Kidney (tissue), 14 donors: ENCODE data around the gene USP49. TPM values are rescaled to one million over a fixed set of nuclear protein-coding genes. Genes with fewer than 3 reads are reported as not detected.

Experiments
- DNase-seq, 5 donors: peaks; one replicate each; pipeline ENCODE4 v3.0.0-alpha.2; 2013 to 2020
- FAIRE-seq: peaks from 2 replicates; lab custom pipeline; 2012; peaks lifted over from hg19 to GRCh38; lab: Jason Lieb, UNC
- H3K27ac ChIP-seq, 2 donors: one replicate each; pipeline ENCODE4 v1.7.0; 2013; ENCODE audit warnings: low read depth in 2 of 2, low read length in 2 of 2, inconsistent platforms in 1 of 2
- H3K27me3 ChIP-seq: one replicate; pipeline ENCODE4 v1.7.1; 2013; ENCODE audit warnings: low read length, inconsistent platforms; ENCODE audit not compliant: control insufficient read depth, insufficient read depth
- H3K36me3 ChIP-seq, 3 donors: one replicate each; pipeline versions ENCODE4 v1.7.0 to v1.7.1; 2013; ENCODE audit warnings: low read length in 3 of 3, control low read depth in 1 of 3, inconsistent platforms in 1 of 3; ENCODE audit not compliant: insufficient read depth in 3 of 3, control insufficient read depth in 2 of 3
- H3K4me1 ChIP-seq, 3 donors: one replicate each; pipeline versions ENCODE4 v1.7.0 to v1.7.1; 2013; ENCODE audit warnings: low read length in 3 of 3, inconsistent platforms in 1 of 3, low read depth in 1 of 3; ENCODE audit not compliant: control insufficient read depth in 2 of 3, insufficient read depth in 2 of 3
- H3K4me3 ChIP-seq, 3 donors: one replicate each; pipeline versions ENCODE4 v1.7.0 to v1.8.1; 2013; ENCODE audit warnings: low read length in 3 of 3, control low read depth in 1 of 3, inconsistent platforms in 1 of 3
- H3K9ac ChIP-seq, 3 donors: one replicate each; pipeline versions ENCODE4 v1.7.0 to v1.7.1; 2013; ENCODE audit warnings: low read length in 3 of 3, control low read depth in 1 of 3, inconsistent platforms in 1 of 3
- H3K9me3 ChIP-seq, 3 donors: one replicate each; pipeline versions ENCODE4 v1.7.0 to v1.7.1; 2013; ENCODE audit warnings: low read length in 3 of 3, control low read depth in 1 of 3, inconsistent platforms in 1 of 3; ENCODE audit not compliant: control insufficient read depth in 2 of 3, insufficient read depth in 1 of 3
- CTCF ChIP-seq: IDR thresholded peaks from 3 replicates; pipeline ENCODE4 v1.5.1; 2012; ENCODE audit warnings: mild to moderate bottlenecking, moderate library complexity, borderline replicate concordance; ENCODE audit not compliant: insufficient read depth; ENCODE audit errors: extremely low read depth
- intact Hi-C: fragments of 100-400 bp; cut with DNase I; formaldehyde crosslinking; loops from one replicate; pipeline ENCODE4 v1.11.1; 2022
- polyA plus RNA-seq: library from polyadenylated mRNA; stranded (reverse); fragments of 350-450 nt; fragmentation: Illumina TruSeq; extraction: RNeasy Lipid Tissue Mini Kit (QIAGEN cat#74804); gene quantifications from one replicate; pipeline ENCODE4 v1.2.3, GENCODE V29; 2014; ENCODE audit warnings: low read depth, low replicate concordance; ENCODE audit not compliant: insufficient read depth
- total RNA-seq: library from RNA; stranded (reverse); fragmentation: NEBNext Ultra II Directional; extraction: Animal tissue kit (Norgen Biotek cat#: 25700); gene quantifications from one replicate; pipeline ENCODE4 v1.2.1, GENCODE V29; 2021
- donor health status: control.
- donor health status: control.
- donor health status: control.
- donor health status: control.
- donor health status: control.
- donor health status: DM: yes; HTN: yes; CAD: no.
- donor health status: Normal renal cell carcinoma (clear cell type).

USP49 gene
- total and polyA plus RNA-seq, 2 donors from 2014 or later, result 1.1 to 3.4 TPM

GRCh38 chr6:41791984-41792383, 103.2 kb downstream of the USP49 start:
- Histone ChIP-seq H3K9ac (no peak overlapping the region), H3K4me3 (no peak overlapping the region), H3K9me3 (no peaks in the 10 kb centered on the region), H3K36me3 (peaks cover 2 to 33% (median 10%) of the 10 kb centered on the region in 3 donors), H3K27me3 (no peaks in the 10 kb centered on the region), H3K27ac (no peak overlapping the region), H3K4me1 (no peaks in the 10 kb centered on the region)
- intact Hi-C loops, result no loop called here
- TF ChIP-seq CTCF, result no peak
- DNase-seq (no peak), FAIRE-seq (no peak)

- DNase-seq (no peak), FAIRE-seq (no peak)
- H3K9me3 ChIP-seq, result no peaks in the 10 kb centered on the region
- H3K4me1 ChIP-seq, result no peaks in the 10 kb centered on the region
- intact Hi-C loops, result no loop called here
- H3K36me3 ChIP-seq, result peaks cover 2 to 33% (median 10%) of the 10 kb centered on the region in 3 donors
- no peak for TF ChIP-seq CTCF
- H3K27me3 ChIP-seq, result no peaks in the 10 kb centered on the region
- H3K27ac ChIP-seq, result no peak overlapping the region
- H3K4me3 ChIP-seq, result no peak overlapping the region
- H3K9ac ChIP-seq, result no peak overlapping the region
Measured at GRCh38 chr6:41791305-41791704, 103.9 kb downstream of the USP49 start.

- DNase-seq, result no peak
- Histone ChIP-seq H3K27ac (no peak overlapping the region), H3K9me3 (no peaks in the 10 kb centered on the region), H3K4me3 (no peak overlapping the region), H3K9ac (no peak overlapping the region), H3K27me3 (no peaks in the 10 kb centered on the region), H3K4me1 (peaks cover 0 to 8% (median 0%) of the 10 kb centered on the region in 3 donors), H3K36me3 (peaks cover 2 to 26% (median 10%) of the 10 kb centered on the region in 3 donors)
- no peak for TF ChIP-seq CTCF
- no peak for FAIRE-seq
- intact Hi-C loops, result no loop called here
Measured at GRCh38 chr6:41790045-41790444, 105.1 kb downstream of the USP49 start.

- peaks cover 0 to 13% (median 0%) of the 10 kb centered on the region in 3 donors for H3K4me1 ChIP-seq
- peaks cover 2 to 26% (median 10%) of the 10 kb centered on the region in 3 donors for H3K36me3 ChIP-seq
- DNase-seq (no peak), FAIRE-seq (no peak)
- no peaks in the 10 kb centered on the region for H3K9me3 ChIP-seq
- intact Hi-C loops, result loop anchor here (10.0 kb wide), 1 partner anchor 255 kb away; no protein-coding TSS in a partner anchor
- H3K27ac ChIP-seq, result no peak overlapping the region
- H3K27me3 ChIP-seq, result no peaks in the 10 kb centered on the region
- H3K9ac ChIP-seq, result no peak overlapping the region
- H3K4me3 ChIP-seq, result no peak overlapping the region
- no peak for TF ChIP-seq CTCF
Measured at GRCh38 chr6:41789390-41789724, 105.8 kb downstream of the USP49 start.
